H1 (cell line): ENCODE results near the gene FGGY. TPM values are rescaled to one million over a fixed set of nuclear protein-coding genes. Genes with fewer than 3 reads are reported as not detected.

Source experiments
- CTCF ChIA-PET: fragments of 300-600 bp; sonication (Branson Sonifier 250); formaldehyde crosslinking; loops from one replicate; lab custom pipeline; 2021; ENCODE audit not compliant: partially characterized antibody; lab: Charles Lee
- POLR2A ChIA-PET: fragments of 300-600 bp; sonication (Branson Sonifier 250); formaldehyde crosslinking; loops from one replicate; lab custom pipeline; 2021; ENCODE audit warnings: inconsistent platforms; ENCODE audit not compliant: partially characterized antibody; lab: Charles Lee
- DNase-seq, 2 experiments: peaks; one replicate each; pipeline versions ENCODE4 v3.0.0 to v3.0.0-alpha.2; 2010 to 2022; ENCODE audit warnings: low spot score in 2 of 2, low read depth in 1 of 2, mixed read lengths in 1 of 2
- FAIRE-seq: peaks from 2 replicates; lab custom pipeline; 2011; peaks lifted over from hg19 to GRCh38; lab: Jason Lieb, UNC
- H2AFZ ChIP-seq: 2 replicates; pipeline ENCODE4 v1.8.1; 2012; ENCODE audit warnings: low read length, inconsistent platforms
- H2AK5ac ChIP-seq: 2 replicates; pipeline ENCODE4 v1.6.1; 2013; ENCODE audit warnings: low read depth, low read length
- H2BK120ac ChIP-seq: replicated peaks from 2 replicates; pipeline ENCODE3; 2013; ENCODE audit warnings: low read depth, low read length, inconsistent platforms
- H2BK12ac ChIP-seq: 2 replicates; pipeline ENCODE4 v1.6.1; 2013; ENCODE audit warnings: low read depth, low read length
- H2BK15ac ChIP-seq: 2 replicates; pipeline ENCODE4 v1.6.1; 2013; ENCODE audit warnings: low read length
- H2BK20ac ChIP-seq: 2 replicates; pipeline ENCODE4 v1.6.1; 2013; ENCODE audit warnings: low read length
- H2BK5ac ChIP-seq: 2 replicates; pipeline ENCODE4 v1.6.1; 2013; ENCODE audit warnings: low read depth, low read length
- H3K14ac ChIP-seq: 2 replicates; pipeline ENCODE4 v1.6.1; 2013; ENCODE audit warnings: inconsistent platforms; ENCODE audit not compliant: insufficient read length
- H3K18ac ChIP-seq: 2 replicates; pipeline ENCODE4 v1.6.1; 2013; ENCODE audit warnings: low read length; ENCODE audit errors: extremely low read depth
- H3K23ac ChIP-seq: 2 replicates; pipeline ENCODE4 v1.6.1; 2013; ENCODE audit warnings: inconsistent platforms; ENCODE audit not compliant: insufficient read length
- H3K23me2 ChIP-seq: 2 replicates; pipeline ENCODE4 v1.6.1; 2013; ENCODE audit warnings: low read depth, low read length
- H3K27ac ChIP-seq: 2 replicates; pipeline ENCODE4 v1.6.1; 2011; ENCODE audit warnings: low read depth, low read length, inconsistent platforms
- H3K27me3 ChIP-seq, 4 experiments: replicated peaks in 1 of 4; 1 replicate in 1 of 4; 2 replicates in 3 of 4; pipeline versions ENCODE4 v1.6.1 to v1.8.1; 2011 to 2013; ENCODE audit warnings: low read length in 3 of 4, mild to moderate bottlenecking in 3 of 4, inconsistent platforms in 2 of 4, mixed read lengths in 2 of 4, moderate library complexity in 1 of 4; ENCODE audit not compliant: control insufficient read depth in 3 of 4, insufficient read depth in 3 of 4; ENCODE audit errors: extremely low read depth in 1 of 4
- H3K36me3 ChIP-seq, 4 experiments: 2 replicates each; pipeline versions ENCODE4 v1.6.1 to v1.8.1; 2011 to 2013; ENCODE audit warnings: mild to moderate bottlenecking in 4 of 4, low read length in 3 of 4, moderate library complexity in 2 of 4, control low read depth in 1 of 4, inconsistent platforms in 1 of 4; ENCODE audit not compliant: insufficient read depth in 4 of 4, control insufficient read depth in 2 of 4
- H3K4ac ChIP-seq: replicated peaks from 2 replicates; pipeline ENCODE3; 2013; ENCODE audit warnings: low read length, low read depth, mixed read lengths, inconsistent platforms; ENCODE audit not compliant: insufficient read length
- H3K4me1 ChIP-seq, 4 experiments: replicated peaks in 1 of 4; 1 replicate in 1 of 4; 2 replicates in 3 of 4; pipeline versions ENCODE4 v1.6.1 to v1.8.1; 2011 to 2013; ENCODE audit warnings: low read length in 3 of 4, inconsistent platforms in 2 of 4, mixed read lengths in 1 of 4; ENCODE audit not compliant: insufficient read depth in 4 of 4, control insufficient read depth in 3 of 4
- H3K4me2 ChIP-seq, 2 experiments: 2 replicates each; pipeline versions ENCODE4 v1.6.1 to v1.8.1; 2011 to 2013; ENCODE audit warnings: low read depth in 2 of 2, low read length in 2 of 2, control low read depth in 1 of 2, inconsistent platforms in 1 of 2, mild to moderate bottlenecking in 1 of 2; ENCODE audit not compliant: insufficient read depth in 1 of 2
- H3K4me3 ChIP-seq, 4 experiments: fragments of 200-600, 300-600 bp in 1 of 4; sonication (generic), shearing (Covaris generic), sonication (Bioruptor Twin) in 1 of 4; 2 replicates each; pipeline versions ENCODE4 v1.5.1 to v1.8.1; 2011 to 2016; ENCODE audit warnings: low read length in 4 of 4, low read depth in 3 of 4, control low read depth in 2 of 4, inconsistent platforms in 2 of 4, mild to moderate bottlenecking in 2 of 4, mixed read lengths in 1 of 4, moderate library complexity in 1 of 4; ENCODE audit not compliant: insufficient read depth in 2 of 4; ENCODE audit errors: extremely low read depth in 1 of 4
- H3K56ac ChIP-seq: replicated peaks from 2 replicates; pipeline ENCODE3; 2013; ENCODE audit warnings: low read depth, mild to moderate bottlenecking, mixed read lengths, low read length, inconsistent platforms; ENCODE audit not compliant: insufficient read length
- H3K79me1 ChIP-seq: 2 replicates; pipeline ENCODE4 v1.6.1; 2013; ENCODE audit warnings: low read depth, low read length, control low read depth
- H3K79me2 ChIP-seq, 2 experiments: 2 replicates each; pipeline versions ENCODE4 v1.6.1 to v1.8.1; 2012 to 2013; ENCODE audit warnings: low read length in 2 of 2, mild to moderate bottlenecking in 2 of 2, inconsistent platforms in 1 of 2; ENCODE audit not compliant: insufficient read depth in 2 of 2, control insufficient read depth in 1 of 2
- H3K9ac ChIP-seq, 4 experiments: replicated peaks in 1 of 4; 1 replicate in 1 of 4; 2 replicates in 3 of 4; pipeline versions ENCODE4 v1.6.1 to v1.8.1; 2011 to 2013; ENCODE audit warnings: low read depth in 3 of 4, low read length in 3 of 4, control low read depth in 2 of 4, mild to moderate bottlenecking in 2 of 4, moderate library complexity in 2 of 4, inconsistent platforms in 1 of 4; ENCODE audit errors: extremely low read depth in 1 of 4
- H3K9me3 ChIP-seq, 2 experiments: 2 replicates each; pipeline versions ENCODE4 v1.6.1 to v1.8.1; 2012 to 2013; ENCODE audit warnings: mild to moderate bottlenecking in 2 of 2, moderate library complexity in 2 of 2, control low read depth in 1 of 2, inconsistent platforms in 1 of 2, low read depth in 1 of 2, low read length in 1 of 2, mixed read lengths in 1 of 2; ENCODE audit not compliant: insufficient read depth in 2 of 2
- H4K20me1 ChIP-seq, 2 experiments: replicated peaks in 1 of 2; 2 replicates each; pipeline versions ENCODE3 to v1.8.1; 2011 to 2013; ENCODE audit warnings: inconsistent platforms in 2 of 2, low read length in 2 of 2, mild to moderate bottlenecking in 1 of 2; ENCODE audit not compliant: insufficient read depth in 2 of 2, control insufficient read depth in 1 of 2
- H4K5ac ChIP-seq: 2 replicates; pipeline ENCODE4 v1.6.1; 2013; ENCODE audit warnings: low read length, low read depth, mixed read lengths, inconsistent platforms; ENCODE audit not compliant: insufficient read length
- H4K8ac ChIP-seq: 2 replicates; pipeline ENCODE4 v1.8.0; 2013; ENCODE audit warnings: mild to moderate bottlenecking, moderate library complexity, low read length, inconsistent platforms; ENCODE audit not compliant: insufficient read depth; ENCODE audit errors: extremely low read depth
- H4K91ac ChIP-seq: replicated peaks from 2 replicates; pipeline ENCODE3; 2013; ENCODE audit warnings: low read length, mixed read lengths, inconsistent platforms; ENCODE audit not compliant: insufficient read length
- ASH2L ChIP-seq: fragments of 200-600, 300-600 bp; sonication (generic); IDR thresholded peaks from one replicate; pipeline ENCODE4 v1.7.1; 2017; ENCODE audit warnings: low read length
- BACH1 ChIP-seq: IDR thresholded peaks from 2 replicates; pipeline ENCODE4 v1.6.1; 2012; ENCODE audit warnings: low read length, improper control_type of control experiment
- CBX5 ChIP-seq: fragments of 300-800, 300-1000 bp; sonication (generic); IDR thresholded peaks from 2 replicates; pipeline ENCODE4 v1.7.1; 2016; ENCODE audit warnings: antibody characterized with exemption, low read length, low read depth
- EGR1 ChIP-seq: IDR thresholded peaks from 2 replicates; pipeline ENCODE4 v1.6.1; 2011; ENCODE audit warnings: low read depth, low read length, borderline replicate concordance
- KDM4A ChIP-seq: IDR thresholded peaks from one replicate; pipeline ENCODE4 v1.7.1; 2012; ENCODE audit warnings: low read depth, mild to moderate bottlenecking, moderate library complexity, low read length, inconsistent platforms; ENCODE audit not compliant: severe bottlenecking
- RXRA ChIP-seq: IDR thresholded peaks from 2 replicates; pipeline ENCODE4 v1.6.1; 2011; ENCODE audit warnings: low read depth, mild to moderate bottlenecking, low read length, moderate library complexity; ENCODE audit not compliant: insufficient read depth
- SP2 ChIP-seq: IDR thresholded peaks from 2 replicates; pipeline ENCODE4 v1.6.1; 2012; ENCODE audit warnings: mild to moderate bottlenecking, low read length, inconsistent platforms
- TCF12 ChIP-seq: IDR thresholded peaks from 2 replicates; pipeline ENCODE4 v1.6.1; 2011; ENCODE audit warnings: low read depth, mild to moderate bottlenecking, low read length
- WGBS, 2 experiments: shearing (Covaris generic) in 1 of 2; methylation state at CpG; one replicate each; pipeline versions ENCODE4 v1.1.6 to v1.1.7; 2013 to 2015; ENCODE audit warnings: low lambda C conversion rate in 2 of 2, mixed read lengths in 2 of 2, inconsistent platforms in 1 of 2, low coverage in 1 of 2, missing lambda C conversion rate in 1 of 2; ENCODE audit not compliant: insufficient replicate concordance in 2 of 2, insufficient coverage in 1 of 2, insufficient read length in 1 of 2; ENCODE audit errors: extremely low coverage in 1 of 2, missing lambda C conversion rate in 1 of 2; 5-methylcytosine and 5-hydroxymethylcytosine counted together
- polyA plus RNA-seq, 7 experiments: library from polyadenylated mRNA; depleted of rRNA in 3 of 7; stranded (reverse) in 5 of 7; unstranded in 2 of 7; fragments of >200 nt in 5 of 7; fragments of 200-250 nt in 2 of 7; gene quantifications; 1 replicate in 5 of 7; 2 replicates in 1 of 7; 4 replicates in 1 of 7; pipeline versions ENCODE4 v1.2.1 to v1.2.3, GENCODE V29; 2011 to 2013; ENCODE audit warnings: missing spikeins in 2 of 7, mixed read lengths in 2 of 7
- total RNA-seq: library from RNA; stranded (reverse); fragmentation: NEBNext Ultra II Directional; extraction: Animal tissue kit (Norgen Biotek cat#: 25700); gene quantifications from 2 replicates; pipeline ENCODE4 v1.2.1, GENCODE V29; 2021
- TF ChIP-seq, protein P1 (sequence below): IDR thresholded peaks from 2 replicates; pipeline ENCODE4 v1.6.1; 2012; ENCODE audit warnings: inconsistent platforms
- TF ChIP-seq, protein P2 (sequence below): IDR thresholded peaks from 2 replicates; pipeline ENCODE4 v1.6.1; 2012; ENCODE audit warnings: low read length, inconsistent platforms

FGGY gene
- total and polyA plus RNA-seq, 2 of the 8 experiments (the other 6 are each of a cell fraction or from before 2014, with no cell fraction given), result 10.3 to 12.5 TPM

DNA sequence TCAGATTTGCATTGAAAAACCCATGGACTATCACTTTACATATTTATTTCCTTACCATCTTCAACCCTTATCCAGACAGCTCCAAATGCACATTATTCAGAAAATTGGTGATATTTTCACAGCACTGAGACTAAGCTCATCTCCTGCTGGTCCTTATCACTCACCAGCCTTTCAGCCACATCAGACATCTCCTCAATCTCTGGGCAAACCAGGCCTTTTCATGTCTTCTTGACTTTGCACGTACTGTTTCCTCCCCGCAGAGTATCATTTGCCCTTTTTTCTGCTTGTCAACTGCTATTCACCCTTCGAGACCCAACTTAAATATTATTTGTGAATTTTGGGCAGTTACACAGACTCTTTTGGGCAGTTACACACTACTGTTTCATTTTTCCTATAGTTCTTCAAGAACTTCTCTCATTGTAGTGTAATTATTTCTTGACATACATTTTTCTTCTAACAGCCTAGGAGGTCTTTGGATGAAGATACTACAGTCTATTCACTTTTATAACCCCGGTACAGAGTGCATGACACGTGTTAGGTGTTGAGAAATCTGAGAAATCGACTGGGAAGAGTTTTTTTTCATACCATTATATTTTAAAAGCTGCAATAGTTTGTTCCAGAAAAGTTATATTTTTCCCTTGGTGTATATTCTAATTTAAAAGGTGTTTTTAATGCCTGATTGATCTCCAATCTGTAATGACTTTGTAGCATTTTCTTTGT is 98.0 kb downstream of the FGGY start:
- Histone ChIP-seq H3K4me3 (no peak overlapping the region), H4K20me1 (no peaks in the 10 kb centered on the region), H2BK15ac (peak overlapping the region; percentile 37; the same call in 1 of the 2 replicates), H2BK5ac (no peak overlapping the region), H3K79me2 (no peaks in the 10 kb centered on the region), H3K4me1 (peaks cover 0 to 6% (median 0%) of the 10 kb centered on the region in 4 experiments; a peak in 3 of 7 replicates), H4K5ac (no peak overlapping the region), H3K4me2 (no peak overlapping the region), H2AFZ (no peak overlapping the region), H3K18ac (no peak overlapping the region), H3K23me2 (no peaks in the 10 kb centered on the region), H2BK12ac (no peak overlapping the region), H3K27me3 (no peaks in the 10 kb centered on the region), H3K56ac (no peak overlapping the region), H2BK120ac (no peak overlapping the region), H3K23ac (no peak overlapping the region), H3K4ac (no peak overlapping the region), H3K14ac (no peak overlapping the region), H3K27ac (no peak overlapping the region), H4K8ac (no peak overlapping the region), H3K36me3 (no peaks in the 10 kb centered on the region), H3K9ac (no peak overlapping the region), H3K9me3 (no peaks in the 10 kb centered on the region), H2AK5ac (no peak overlapping the region), H2BK20ac (peak overlapping the region; percentile 26; the same call in 1 of the 2 replicates), H3K79me1 (no peaks in the 10 kb centered on the region), H4K91ac (no peak overlapping the region)
- ChIA-PET CTCF (interaction anchor here (0.7 to 1.4 kb wide), 3 partner anchors 105 to 323 kb away, joined by 3 to 4 read pairs (median 3); no protein-coding TSS in a partner anchor), POLR2A (no interaction called here)
- 84% methylated on average over 6 of the region's 6 CpGs; no CpG with 5 or more reads in 1 of the 2 experiments for WGBS, 2 experiments
- FAIRE-seq, result no peak
- DNase-seq, result no peak
- no peak for TF ChIP-seq KDM4A
- no peak for TF ChIP-seq ASH2L
- TF ChIP-seq EGR1, result no peak
- TF ChIP-seq SP2, result no peak
- TF ChIP-seq, protein P1, sequence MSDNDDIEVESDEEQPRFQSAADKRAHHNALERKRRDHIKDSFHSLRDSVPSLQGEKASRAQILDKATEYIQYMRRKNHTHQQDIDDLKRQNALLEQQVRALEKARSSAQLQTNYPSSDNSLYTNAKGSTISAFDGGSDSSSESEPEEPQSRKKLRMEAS, result no peak
- no peak for TF ChIP-seq CBX5
- no peak for TF ChIP-seq RXRA
- TF ChIP-seq, protein P2, sequence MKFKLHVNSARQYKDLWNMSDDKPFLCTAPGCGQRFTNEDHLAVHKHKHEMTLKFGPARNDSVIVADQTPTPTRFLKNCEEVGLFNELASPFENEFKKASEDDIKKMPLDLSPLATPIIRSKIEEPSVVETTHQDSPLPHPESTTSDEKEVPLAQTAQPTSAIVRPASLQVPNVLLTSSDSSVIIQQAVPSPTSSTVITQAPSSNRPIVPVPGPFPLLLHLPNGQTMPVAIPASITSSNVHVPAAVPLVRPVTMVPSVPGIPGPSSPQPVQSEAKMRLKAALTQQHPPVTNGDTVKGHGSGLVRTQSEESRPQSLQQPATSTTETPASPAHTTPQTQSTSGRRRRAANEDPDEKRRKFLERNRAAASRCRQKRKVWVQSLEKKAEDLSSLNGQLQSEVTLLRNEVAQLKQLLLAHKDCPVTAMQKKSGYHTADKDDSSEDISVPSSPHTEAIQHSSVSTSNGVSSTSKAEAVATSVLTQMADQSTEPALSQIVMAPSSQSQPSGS, result no peak
- no peak for TF ChIP-seq BACH1
- TF ChIP-seq TCF12, result no peak
